Thyroid gland (tissue), 4 donors: ENCODE results near the gene SNED1. TPM values are rescaled to one million over a fixed set of nuclear protein-coding genes. Genes with fewer than 3 reads are reported as not detected.

Experiments
- DNase-seq, 2 donors: peaks; one replicate each; pipeline ENCODE4 v3.0.0-alpha.2; 2019
- H3K27ac ChIP-seq, 3 donors: fragments of 200-600 bp; sonication (generic); 1 replicate in 2 of 3; 2 replicates in 1 of 3; pipeline ENCODE4 v1.5.1; 2016 to 2019; ENCODE audit warnings: mild to moderate bottlenecking in 1 of 3, moderate library complexity in 1 of 3
- H3K27me3 ChIP-seq: fragments of 200-600 bp; sonication (generic); one replicate; pipeline ENCODE4 v1.5.1; 2019
- H3K36me3 ChIP-seq, 2 donors: fragments of 200-600 bp; sonication (generic); one replicate each; pipeline ENCODE4 v1.5.1; 2016 to 2019
- H3K4me1 ChIP-seq, 2 donors: fragments of 200-600 bp; sonication (generic); one replicate each; pipeline ENCODE4 v1.5.1; 2017 to 2019
- H3K4me3 ChIP-seq, 3 donors: fragments of 200-600 bp; sonication (generic); replicated peaks in 1 of 3; 1 replicate in 2 of 3; 2 replicates in 1 of 3; pipeline ENCODE4 v1.5.1; 2016; ENCODE audit warnings: mild to moderate bottlenecking in 1 of 3
- H3K9me3 ChIP-seq: fragments of 200-600 bp; sonication (generic); one replicate; pipeline ENCODE4 v1.5.1; 2017
- POLR2A ChIP-seq, 2 donors: fragments of 450-650 bp; IDR thresholded peaks; one replicate each; pipeline ENCODE4 v1.6.1; 2017; ENCODE audit warnings: antibody characterized with exemption in 2 of 2, mild to moderate bottlenecking in 2 of 2, moderate library complexity in 1 of 2
- WGBS, 2 donors: methylation state at CpG; one replicate each; pipeline ENCODE4 v1.1.5; 2017; 5-methylcytosine and 5-hydroxymethylcytosine counted together
- intact Hi-C: fragments of 100-400 bp; cut with DNase I; formaldehyde crosslinking; loops from one replicate; pipeline ENCODE4 v1.15.1; 2023
- total RNA-seq, 4 donors: library from RNA; depleted of rRNA; stranded (reverse); fragments of >200 nt; gene quantifications; one replicate each; pipeline ENCODE4 v1.2.3, GENCODE V29; 2016
- TF ChIP-seq, protein P1 (sequence below), 6 experiments: fragments of 200-600 bp in 3 of 6; fragments of 450-650 bp in 3 of 6; sonication (generic) in 3 of 6; IDR thresholded peaks; one replicate each; pipeline ENCODE4 v1.5.1; 2016 to 2019; ENCODE audit warnings: antibody characterized with exemption in 6 of 6, mild to moderate bottlenecking in 2 of 6, inconsistent platforms in 1 of 6, moderate library complexity in 1 of 6

SNED1 gene
- total RNA-seq, 4 donors from 2014 or later: 47.7 to 122 (median 68.7) TPM

- TF ChIP-seq, protein P1, sequence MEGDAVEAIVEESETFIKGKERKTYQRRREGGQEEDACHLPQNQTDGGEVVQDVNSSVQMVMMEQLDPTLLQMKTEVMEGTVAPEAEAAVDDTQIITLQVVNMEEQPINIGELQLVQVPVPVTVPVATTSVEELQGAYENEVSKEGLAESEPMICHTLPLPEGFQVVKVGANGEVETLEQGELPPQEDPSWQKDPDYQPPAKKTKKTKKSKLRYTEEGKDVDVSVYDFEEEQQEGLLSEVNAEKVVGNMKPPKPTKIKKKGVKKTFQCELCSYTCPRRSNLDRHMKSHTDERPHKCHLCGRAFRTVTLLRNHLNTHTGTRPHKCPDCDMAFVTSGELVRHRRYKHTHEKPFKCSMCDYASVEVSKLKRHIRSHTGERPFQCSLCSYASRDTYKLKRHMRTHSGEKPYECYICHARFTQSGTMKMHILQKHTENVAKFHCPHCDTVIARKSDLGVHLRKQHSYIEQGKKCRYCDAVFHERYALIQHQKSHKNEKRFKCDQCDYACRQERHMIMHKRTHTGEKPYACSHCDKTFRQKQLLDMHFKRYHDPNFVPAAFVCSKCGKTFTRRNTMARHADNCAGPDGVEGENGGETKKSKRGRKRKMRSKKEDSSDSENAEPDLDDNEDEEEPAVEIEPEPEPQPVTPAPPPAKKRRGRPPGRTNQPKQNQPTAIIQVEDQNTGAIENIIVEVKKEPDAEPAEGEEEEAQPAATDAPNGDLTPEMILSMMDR (IDR thresholded peaks at IDR 0.05): no peak
- TF ChIP-seq POLR2A (IDR thresholded peaks at IDR 0.05): no peak
- Histone ChIP-seq H3K27me3 (no peaks in the 10 kb centered on the region), H3K36me3 (peaks cover 24 to 40% of the 10 kb centered on the region in 2 donors), H3K4me3 (no peak overlapping the region), H3K4me1 (peaks cover 0 to 8% of the 10 kb centered on the region in 2 donors), H3K9me3 (no peaks in the 10 kb centered on the region), H3K27ac (no peak overlapping the region)
- DNase-seq: no peak
- intact Hi-C loops: no loop called here
- 88 to 94% methylated on average over 19 to 20 of the region's 22 CpGs for WGBS, 2 donors
These were observed 36.2 kb downstream of the SNED1 start for GRCh38 chr2:241034490-241035141.

DNA sequence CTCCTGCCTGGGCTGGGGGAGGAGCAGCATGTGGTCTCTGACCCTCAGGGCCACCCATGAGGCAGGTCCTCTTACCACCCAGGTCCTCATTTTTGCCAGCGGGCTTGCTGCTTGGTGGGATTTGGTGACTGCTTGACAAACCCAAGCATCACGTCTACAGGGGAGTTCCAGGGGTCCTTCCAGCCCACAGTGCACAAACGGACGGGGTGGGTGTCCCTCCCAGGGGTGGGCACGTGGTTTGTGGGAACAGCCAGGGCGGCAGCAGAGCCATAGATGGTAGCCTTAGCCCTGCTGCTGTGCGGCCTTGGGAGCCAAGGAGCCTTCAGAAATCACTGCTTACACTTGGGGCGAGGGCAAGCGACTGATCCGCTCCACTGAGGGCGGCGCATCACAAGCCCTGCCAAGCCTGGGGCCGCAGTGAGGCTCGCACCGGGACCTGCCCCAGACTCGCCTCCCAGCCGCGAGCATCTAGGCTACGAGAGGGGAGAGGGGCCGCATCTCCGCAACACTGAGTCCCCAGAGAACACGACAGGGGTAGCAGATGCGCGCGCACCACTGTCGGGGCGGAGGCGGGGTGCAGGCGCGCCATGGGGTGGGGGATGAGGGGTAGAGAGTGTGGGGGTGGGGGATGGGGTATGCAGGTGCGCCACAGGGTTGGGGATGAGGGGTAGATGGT lies 36.9 kb downstream of the SNED1 start:
- Histone ChIP-seq H3K36me3 (peaks cover 30 to 44% of the 10 kb centered on the region in 2 donors), H3K4me1 (peaks cover 0 to 8% of the 10 kb centered on the region in 2 donors), H3K27ac (no peak overlapping the region), H3K4me3 (no peak overlapping the region), H3K9me3 (no peaks in the 10 kb centered on the region), H3K27me3 (no peaks in the 10 kb centered on the region)
- WGBS, 2 donors: 83 to 85% methylated on average over 13 to 18 of the region's 31 CpGs
- intact Hi-C loops: no loop called here
- no peak for DNase-seq
- TF ChIP-seq, protein P1 (IDR thresholded peaks at IDR 0.05): no peak
- no peak for TF ChIP-seq POLR2A (IDR thresholded peaks at IDR 0.05)

DNA sequence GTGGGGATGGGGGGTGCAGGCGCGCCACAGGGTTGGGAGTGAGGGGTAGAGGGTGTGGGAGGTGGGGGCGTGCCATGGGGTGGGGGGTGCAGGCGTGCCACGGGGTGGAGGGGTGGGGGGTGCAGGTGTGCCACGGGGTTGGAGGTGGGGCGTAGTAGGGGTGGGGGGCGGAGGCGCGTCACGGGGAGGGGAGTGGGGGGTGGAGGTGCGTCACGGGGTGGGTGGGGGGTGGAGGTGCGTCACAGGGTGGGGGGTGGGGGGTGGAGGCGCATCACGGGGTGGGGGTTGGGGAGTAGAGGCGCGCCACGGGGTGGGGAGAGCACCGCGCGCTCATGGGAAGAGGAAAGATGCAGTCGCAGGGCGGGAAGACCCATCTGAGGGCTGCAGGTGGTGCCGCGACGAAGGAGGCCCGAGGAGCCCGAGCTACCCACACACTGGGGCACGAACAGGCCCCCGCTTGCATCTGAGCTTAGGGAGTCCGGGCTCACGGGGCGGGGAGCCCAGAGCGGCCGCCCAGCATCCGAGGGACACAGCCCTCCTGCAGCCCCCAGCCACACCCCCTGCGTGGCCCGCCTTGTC lies 37.5 kb downstream of the SNED1 start:
- Histone ChIP-seq H3K36me3 (peaks cover 31 to 50% of the 10 kb centered on the region in 2 donors), H3K4me3 (peak overlapping the region in 1 of 3 donors; percentile 26), H3K27ac (peak overlapping the region; percentile 11 to 51 (median 49)), H3K9me3 (no peaks in the 10 kb centered on the region), H3K27me3 (no peaks in the 10 kb centered on the region), H3K4me1 (peaks cover 0 to 8% of the 10 kb centered on the region in 2 donors)
- 19 to 49% methylated on average over 13 to 16 of the region's 39 CpGs for WGBS, 2 donors
- intact Hi-C loops: no loop called here
- DNase-seq: no peak
- no peak for TF ChIP-seq POLR2A (IDR thresholded peaks at IDR 0.05)
- TF ChIP-seq, protein P1 (IDR thresholded peaks at IDR 0.05): no peak

- WGBS, 2 donors: 15 to 17% methylated on average over 4 to 16 of the region's 36 CpGs
- TF ChIP-seq POLR2A (IDR thresholded peaks at IDR 0.05): peak in 1 of 2 donors; percentile 31
- TF ChIP-seq, protein P1 (IDR thresholded peaks at IDR 0.05): no peak
- H3K27me3 ChIP-seq: no peaks in the 10 kb centered on the region
- intact Hi-C loops: no loop called here
- peak overlapping the region; percentile 11 to 51 (median 49) for H3K27ac ChIP-seq
- peak; percentile 83 to 86 for DNase-seq
- peaks cover 26 to 51% of the 10 kb centered on the region in 2 donors for H3K36me3 ChIP-seq
- H3K9me3 ChIP-seq: no peaks in the 10 kb centered on the region
- H3K4me1 ChIP-seq: peaks cover 0 to 8% of the 10 kb centered on the region in 2 donors
- peak overlapping the region in 1 of 3 donors; percentile 26 for H3K4me3 ChIP-seq
These were observed 38.1 kb downstream of the SNED1 start for GRCh38 chr2:241036397-241036963.
